CD8-positive, alpha-beta memory T cell (primary cell): ENCODE measurements around the gene POLR2E. TPM values are rescaled to one million over a fixed set of nuclear protein-coding genes. Genes with fewer than 3 reads are reported as not detected.
A peak's percentile ranks its signal among the peaks of the same experiment; 100 is the strongest.

ENCODE experiments used
- CTCF ChIA-PET: fragments of 350-600 bp; sonication (Branson Sonifier 250); formaldehyde crosslinking; loops from one replicate; lab custom pipeline; 2021; ENCODE audit warnings: antibody characterized with exemption; lab: Charles Lee
- POLR2A ChIA-PET: fragments of 350-600 bp; sonication (Branson Sonifier 250); formaldehyde crosslinking; loops from one replicate; lab custom pipeline; 2021; ENCODE audit warnings: antibody characterized with exemption; lab: Charles Lee
- DNase-seq, 5 donors: peaks; one replicate each; pipeline versions ENCODE4 v3.0.0 to v3.0.0-alpha.2; 2020 to 2022; ENCODE audit warnings: mixed read lengths in 1 of 5
- H3K27ac ChIP-seq: one replicate; pipeline ENCODE4 v1.7.0; 2013; ENCODE audit warnings: low read depth, mild to moderate bottlenecking, low read length, moderate library complexity
- H3K27me3 ChIP-seq: 2 replicates; pipeline ENCODE4 v1.7.0; 2013; ENCODE audit warnings: low read length, mild to moderate bottlenecking; ENCODE audit not compliant: insufficient read depth, poor library complexity, severe bottlenecking
- H3K36me3 ChIP-seq: 2 replicates; pipeline ENCODE4 v1.7.0; 2013; ENCODE audit warnings: mild to moderate bottlenecking, low read length, moderate library complexity; ENCODE audit not compliant: insufficient read depth
- H3K4me1 ChIP-seq: 2 replicates; pipeline ENCODE4 v1.7.0; 2013; ENCODE audit warnings: mild to moderate bottlenecking, low read length, moderate library complexity; ENCODE audit not compliant: insufficient read depth
- H3K4me3 ChIP-seq: 2 replicates; pipeline ENCODE4 v1.7.0; 2013; ENCODE audit warnings: mild to moderate bottlenecking, low read length
- H3K9me3 ChIP-seq: 2 replicates; pipeline ENCODE4 v1.7.0; 2013; ENCODE audit warnings: mild to moderate bottlenecking, low read length
- H3K27ac Mint-ChIP-seq, 8 donors: one replicate each; pipeline ENCODE4 v1.8.0; 2020 to 2021; ENCODE audit warnings: mixed read lengths in 8 of 8, mild to moderate bottlenecking in 6 of 8, inconsistent platforms in 3 of 8, moderate library complexity in 3 of 8
- H3K27me3 Mint-ChIP-seq, 2 donors: one replicate each; pipeline ENCODE4 v1.8.0; 2020 to 2021; ENCODE audit warnings: mixed read lengths in 2 of 2, mild to moderate bottlenecking in 1 of 2, moderate library complexity in 1 of 2
- H3K36me3 Mint-ChIP-seq, 3 donors: one replicate each; pipeline ENCODE4 v1.8.0; 2020 to 2021; ENCODE audit warnings: mixed read lengths in 3 of 3, inconsistent platforms in 1 of 3, mild to moderate bottlenecking in 1 of 3
- H3K4me1 Mint-ChIP-seq, 3 donors: one replicate each; pipeline ENCODE4 v1.8.0; 2020 to 2021; ENCODE audit warnings: mixed read lengths in 3 of 3, inconsistent platforms in 1 of 3, mild to moderate bottlenecking in 1 of 3
- H3K4me3 Mint-ChIP-seq, 7 donors: one replicate each; pipeline ENCODE4 v1.8.0; 2020 to 2021; ENCODE audit warnings: mixed read lengths in 7 of 7, mild to moderate bottlenecking in 6 of 7, moderate library complexity in 4 of 7, inconsistent platforms in 2 of 7
- H3K9me3 Mint-ChIP-seq, 5 donors: one replicate each; pipeline ENCODE4 v1.8.0; 2020 to 2022; ENCODE audit warnings: mixed read lengths in 5 of 5, mild to moderate bottlenecking in 3 of 5, moderate library complexity in 2 of 5, inconsistent platforms in 1 of 5
- polyA plus RNA-seq: library from polyadenylated mRNA; unstranded; fragments of 300-500 nt; fragmentation: Illumina TruSeq; gene quantifications from one replicate; pipeline ENCODE4 v1.2.3, GENCODE V29; 2021
- total RNA-seq, 2 experiments: library from RNA; stranded (reverse); gene quantifications; one replicate each; pipeline ENCODE4 v1.2.3, GENCODE V29; 2021

POLR2E gene
- total and polyA plus RNA-seq, 3 experiments from 2014 or later: 249 to 278 (median 270) TPM

GRCh38 chr19:1108291-1109031, 13.3 kb upstream of the POLR2E start:
- Mint-ChIP-seq H3K4me3 (no peak overlapping the region), H3K4me1 (peaks cover 3 to 19% (median 8%) of the 10 kb centered on the region in 3 donors), H3K9me3 (peaks cover 0 to 2% (median 0%) of the 10 kb centered on the region in 5 donors), H3K36me3 (peaks cover 0 to 37% (median 0%) of the 10 kb centered on the region in 3 donors), H3K27me3 (no peaks in the 10 kb centered on the region), H3K27ac (no peak overlapping the region)
- Histone ChIP-seq H3K9me3 (no peaks in the 10 kb centered on the region), H3K36me3 (peaks cover 8% of the 10 kb centered on the region), H3K27me3 (no peaks in the 10 kb centered on the region), H3K27ac (no peak overlapping the region), H3K4me1 (peaks cover 7% of the 10 kb centered on the region), H3K4me3 (no peak overlapping the region)
- DNase-seq: no peak
- ChIA-PET POLR2A (interaction anchor here (0.6 kb wide), 1 partner anchor 20 kb away, joined by 3 read pairs; no protein-coding TSS in a partner anchor), CTCF (no interaction called here)

DNA sequence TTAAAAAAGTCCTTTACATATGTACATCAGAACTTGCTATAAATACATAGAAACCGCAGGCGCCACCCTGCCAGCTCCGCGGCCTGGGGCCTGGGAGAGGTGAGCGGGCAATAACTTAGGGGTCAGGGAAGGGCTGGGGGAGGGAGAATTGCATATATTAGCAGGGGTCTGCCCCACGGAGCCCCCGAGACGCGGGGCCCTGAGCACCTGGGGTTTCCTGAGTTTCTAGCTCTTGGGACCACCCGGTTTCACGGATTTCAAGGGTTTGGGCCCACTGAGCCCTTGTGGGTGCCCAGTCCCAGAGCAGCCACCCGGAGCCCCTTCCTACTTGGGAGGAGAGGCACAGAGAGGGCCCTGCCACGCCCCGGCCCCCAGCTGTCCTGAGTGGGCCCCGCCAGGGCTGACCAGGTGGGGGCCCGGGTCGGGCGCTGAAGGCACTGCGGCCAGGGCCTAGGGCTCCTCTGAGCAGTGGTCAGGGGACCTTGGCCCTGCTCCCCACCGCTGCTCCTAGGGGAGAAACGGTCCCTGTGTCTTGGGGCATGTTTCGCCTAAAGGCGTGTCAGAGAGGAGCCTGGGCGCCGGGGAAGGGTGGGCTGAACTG, 12.6 kb upstream of the POLR2E start:
- no peaks in the 10 kb centered on the region for H3K27me3 ChIP-seq
- H3K36me3 ChIP-seq: peaks cover 8% of the 10 kb centered on the region
- Mint-ChIP-seq H3K36me3 (peaks cover 0 to 34% (median 0%) of the 10 kb centered on the region in 3 donors), H3K4me3 (no peak overlapping the region), H3K4me1 (peaks cover 9 to 23% (median 13%) of the 10 kb centered on the region in 3 donors), H3K27ac (peak overlapping the region in 2 of 8 donors; percentile 69 to 78), H3K9me3 (peaks cover 0 to 2% (median 0%) of the 10 kb centered on the region in 5 donors), H3K27me3 (no peaks in the 10 kb centered on the region)
- H3K9me3 ChIP-seq: no peaks in the 10 kb centered on the region
- DNase-seq: no peak
- H3K4me1 ChIP-seq: peaks cover 12% of the 10 kb centered on the region
- H3K27ac ChIP-seq: no peak overlapping the region
- CTCF ChIA-PET: no interaction called here
- POLR2A ChIA-PET: no interaction called here
- H3K4me3 ChIP-seq: no peak overlapping the region

DNA sequence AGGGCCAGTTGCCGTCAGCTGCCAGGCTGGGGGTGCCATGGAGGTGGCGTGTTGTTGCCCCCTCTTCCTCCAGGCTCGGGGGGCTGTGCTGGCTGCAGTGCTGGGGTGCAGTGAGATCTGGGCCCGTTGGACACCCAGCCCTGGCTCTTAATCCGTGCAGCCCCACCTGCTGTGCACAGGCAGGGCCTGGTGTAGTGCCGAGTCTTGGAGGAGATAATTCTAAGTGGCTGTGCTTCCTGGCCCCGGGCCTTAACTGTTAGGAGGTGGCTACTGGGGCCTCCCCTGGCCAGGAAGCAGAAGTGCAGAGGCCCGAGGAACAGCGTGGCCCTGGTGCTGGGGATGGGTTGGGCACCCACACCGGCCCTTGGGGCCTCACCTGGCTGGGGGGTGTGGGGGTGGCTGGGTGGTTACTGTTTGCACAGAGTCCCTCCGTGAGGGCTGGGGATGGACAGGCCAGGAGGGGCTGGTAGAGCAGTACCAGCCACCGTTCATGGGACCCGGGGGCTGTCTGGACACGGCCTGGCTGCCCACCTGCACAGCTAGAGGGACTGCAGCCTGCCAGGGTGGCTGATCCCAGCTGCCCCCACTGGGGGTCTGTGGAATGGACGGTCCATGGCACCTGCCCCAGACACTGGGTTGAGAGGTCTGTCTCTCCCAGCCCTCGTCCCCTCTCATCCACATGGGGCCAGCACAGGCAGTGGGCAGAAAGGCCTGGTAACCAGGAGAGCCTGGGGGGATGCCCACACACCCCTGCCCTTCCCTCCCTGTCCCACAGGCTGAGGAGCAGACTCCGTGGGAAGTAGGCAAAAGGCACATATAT, 11.9 kb upstream of the POLR2E start:
- H3K27me3 ChIP-seq: no peaks in the 10 kb centered on the region
- no peak overlapping the region for H3K27ac ChIP-seq
- Mint-ChIP-seq H3K27ac (peak overlapping the region in 5 of 8 donors; percentile 39 to 88 (median 69)), H3K4me1 (peaks cover 13 to 29% (median 19%) of the 10 kb centered on the region in 3 donors), H3K27me3 (no peaks in the 10 kb centered on the region), H3K36me3 (peaks cover 0 to 33% (median 0%) of the 10 kb centered on the region in 3 donors), H3K4me3 (peak overlapping the region in 5 of 7 donors; percentile 20 to 62 (median 51)), H3K9me3 (peaks cover 0 to 2% (median 0%) of the 10 kb centered on the region in 5 donors)
- no peak for DNase-seq
- H3K9me3 ChIP-seq: no peaks in the 10 kb centered on the region
- CTCF ChIA-PET: interaction anchor here (1.0 kb wide), 1 partner anchor 88 kb away, joined by 4 read pairs; no protein-coding TSS in a partner anchor
- POLR2A ChIA-PET: interaction anchor here (1.0 to 1.2 kb wide), 3 partner anchors 32 to 92 kb away, joined by 3 to 4 read pairs (median 3); partner anchors contain the start of gene ABCA7
- H3K4me1 ChIP-seq: peaks cover 18% of the 10 kb centered on the region
- H3K4me3 ChIP-seq: no peak overlapping the region
- peaks cover 8% of the 10 kb centered on the region for H3K36me3 ChIP-seq

DNA sequence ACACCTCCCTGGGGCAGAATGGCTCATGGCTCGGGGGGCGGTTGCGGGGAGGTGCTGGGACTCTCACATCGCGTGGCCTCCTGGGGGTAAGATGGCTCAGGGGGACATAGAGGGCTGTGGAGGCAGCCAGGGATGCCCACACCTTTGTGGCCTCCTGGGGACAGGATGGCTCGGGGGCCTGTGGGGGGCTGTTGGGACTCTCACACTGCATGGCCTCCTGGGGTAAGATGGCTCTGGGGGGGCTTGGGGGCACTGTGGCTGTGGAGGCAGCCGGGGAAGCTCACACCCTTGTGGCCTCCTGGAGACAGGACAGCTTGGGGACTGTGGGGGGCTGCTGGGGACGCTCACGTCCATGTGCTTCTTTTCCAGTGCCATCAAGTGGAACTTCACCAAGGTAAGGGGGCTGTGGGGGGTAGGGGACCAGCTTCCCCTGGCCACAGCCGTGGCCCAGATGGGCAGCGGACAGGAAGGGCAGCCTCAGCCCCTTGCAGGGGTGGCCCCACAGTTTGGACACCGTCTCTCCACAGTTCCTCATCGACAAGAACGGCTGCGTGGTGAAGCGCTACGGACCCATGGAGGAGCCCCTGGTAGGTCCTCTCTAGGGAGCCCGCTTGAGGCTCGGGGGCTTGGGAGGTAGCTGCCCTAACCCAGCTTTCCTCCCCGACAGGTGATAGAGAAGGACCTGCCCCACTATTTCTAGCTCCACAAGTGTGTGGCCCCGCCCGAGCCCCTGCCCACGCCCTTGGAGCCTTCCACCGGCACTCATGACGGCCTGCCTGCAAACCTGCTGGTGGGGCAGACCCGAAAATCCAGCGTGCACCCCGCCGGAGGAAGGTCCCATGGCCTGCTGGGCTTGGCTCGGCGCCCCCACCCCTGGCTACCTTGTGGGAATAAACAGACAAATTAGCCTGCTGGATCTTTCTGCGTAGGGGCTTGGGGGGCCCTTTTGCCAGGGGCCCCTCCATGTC, 11.0 kb upstream of the POLR2E start:
- Histone ChIP-seq H3K4me1 (peaks cover 27% of the 10 kb centered on the region), H3K27me3 (no peaks in the 10 kb centered on the region), H3K9me3 (no peaks in the 10 kb centered on the region), H3K36me3 (peaks cover 8% of the 10 kb centered on the region), H3K4me3 (no peak overlapping the region), H3K27ac (no peak overlapping the region)
- DNase-seq: no peak
- H3K4me3 Mint-ChIP-seq: peak overlapping the region in 6 of 7 donors; percentile 62 to 87 (median 68)
- peaks cover 20 to 36% (median 26%) of the 10 kb centered on the region in 3 donors for H3K4me1 Mint-ChIP-seq
- peak overlapping the region; percentile 37 to 88 (median 66) for H3K27ac Mint-ChIP-seq
- H3K36me3 Mint-ChIP-seq: peaks cover 0 to 31% (median 0%) of the 10 kb centered on the region in 3 donors
- POLR2A ChIA-PET: interaction anchor here (1.0 to 2.5 kb wide), 4 partner anchors 31 to 93 kb away, joined by 3 to 14 read pairs (median 4); partner anchors contain the start of genes ABCA7 and ARHGAP45
- H3K27me3 Mint-ChIP-seq: no peaks in the 10 kb centered on the region
- peaks cover 0 to 2% (median 0%) of the 10 kb centered on the region in 5 donors for H3K9me3 Mint-ChIP-seq
- CTCF ChIA-PET: interaction anchor here (1.0 kb wide), 1 partner anchor 88 kb away, joined by 4 read pairs; no protein-coding TSS in a partner anchor

DNA sequence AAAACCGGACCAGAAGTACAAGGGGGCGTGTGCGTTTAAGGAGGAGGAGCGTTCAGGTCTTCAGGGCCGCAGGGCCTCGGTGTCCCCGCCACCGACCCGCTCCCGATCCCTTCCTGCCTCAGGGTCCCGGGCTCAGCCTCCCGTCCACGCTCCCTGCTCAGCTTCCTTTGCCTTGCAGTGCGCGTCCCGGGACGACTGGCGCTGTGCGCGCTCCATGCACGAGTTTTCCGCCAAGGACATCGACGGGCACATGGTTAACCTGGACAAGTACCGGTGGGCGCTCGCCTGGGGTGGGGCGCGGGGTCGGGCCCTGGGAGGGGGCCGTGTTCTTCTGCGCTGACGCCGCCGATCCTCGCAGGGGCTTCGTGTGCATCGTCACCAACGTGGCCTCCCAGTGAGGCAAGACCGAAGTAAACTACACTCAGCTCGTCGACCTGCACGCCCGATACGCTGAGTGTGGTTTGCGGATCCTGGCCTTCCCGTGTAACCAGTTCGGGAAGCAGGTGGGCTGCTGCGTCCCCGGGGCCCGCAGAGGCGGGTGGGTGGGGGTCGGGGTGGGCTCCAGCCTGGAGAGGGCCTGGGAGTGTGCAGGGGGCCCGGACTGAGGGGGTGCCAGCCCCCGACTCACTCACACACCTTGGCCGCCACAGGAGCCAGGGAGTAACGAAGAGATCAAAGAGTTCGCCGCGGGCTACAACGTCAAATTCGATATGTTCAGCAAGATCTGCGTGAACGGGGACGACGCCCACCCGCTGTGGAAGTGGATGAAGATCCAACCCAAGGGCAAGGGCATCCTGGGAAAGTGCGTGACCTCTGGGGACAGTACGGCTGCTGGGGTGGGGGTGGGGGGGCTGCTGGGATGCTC, 10.1 kb upstream of the POLR2E start:
- H3K27me3 Mint-ChIP-seq: no peaks in the 10 kb centered on the region
- peak overlapping the region; percentile 85 for H3K27ac ChIP-seq
- ChIA-PET POLR2A (interaction anchor here (0.9 to 2.5 kb wide), 5 partner anchors 28 to 94 kb away, joined by 3 to 14 read pairs (median 4); partner anchors contain the start of gene ARHGAP45), CTCF (interaction anchor here (1.4 kb wide), 1 partner anchor 139 kb away, joined by 4 read pairs; no protein-coding TSS in a partner anchor)
- H3K36me3 ChIP-seq: peaks cover 8% of the 10 kb centered on the region
- H3K9me3 ChIP-seq: no peaks in the 10 kb centered on the region
- H3K27ac Mint-ChIP-seq: peak overlapping the region; percentile 61 to 95 (median 72)
- peak overlapping the region; percentile 69 for H3K4me3 ChIP-seq
- peaks cover 20 to 36% (median 26%) of the 10 kb centered on the region in 3 donors for H3K4me1 Mint-ChIP-seq
- H3K27me3 ChIP-seq: no peaks in the 10 kb centered on the region
- peak overlapping the region; percentile 71 to 92 (median 77) for H3K4me3 Mint-ChIP-seq
- H3K9me3 Mint-ChIP-seq: peaks cover 0 to 2% (median 0%) of the 10 kb centered on the region in 5 donors
- peaks cover 33% of the 10 kb centered on the region for H3K4me1 ChIP-seq
- peaks cover 0 to 24% (median 0%) of the 10 kb centered on the region in 3 donors for H3K36me3 Mint-ChIP-seq
- no peak for DNase-seq

DNA sequence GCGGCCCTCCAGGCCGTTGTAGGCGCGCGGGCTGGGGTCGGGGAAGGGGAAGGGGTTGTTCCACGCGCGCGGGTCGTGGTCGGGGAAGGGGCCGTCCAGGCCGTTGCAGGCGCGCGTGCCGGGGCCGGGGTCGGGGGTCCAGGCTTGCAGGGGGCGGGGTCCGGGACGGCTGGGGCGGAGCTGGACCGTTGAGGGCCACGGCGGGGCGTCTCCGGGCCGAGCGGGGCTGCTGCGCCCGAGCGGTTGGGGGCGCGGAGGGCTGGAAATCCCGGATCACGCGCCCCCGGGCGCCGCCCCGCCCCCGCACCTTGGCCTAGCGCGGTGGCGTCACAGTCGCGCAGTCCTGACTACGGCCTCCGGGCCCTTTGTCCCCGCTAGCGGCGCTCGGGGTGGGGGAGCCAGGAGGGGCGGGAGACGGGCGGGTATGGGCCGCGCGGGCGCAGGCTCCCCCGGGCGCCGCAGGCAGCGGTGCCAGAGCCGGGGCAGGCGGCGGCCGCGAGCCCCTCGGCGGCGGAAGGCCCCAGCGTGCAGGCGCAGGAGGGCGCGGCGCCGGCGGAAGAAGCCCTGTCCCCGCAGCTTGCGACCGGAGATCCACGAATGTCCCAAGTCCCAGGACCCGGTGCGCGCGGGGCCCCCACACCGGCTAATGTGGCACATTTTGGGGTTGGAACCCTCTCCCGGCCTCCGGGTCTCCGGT, 9.3 kb upstream of the POLR2E start:
- CTCF ChIA-PET: interaction anchor here (1.4 kb wide), 1 partner anchor 140 kb away, joined by 4 read pairs; no protein-coding TSS in a partner anchor
- POLR2A ChIA-PET: interaction anchor here (0.6 to 2.7 kb wide), 9 partner anchors 11 to 165 kb away, joined by 3 to 14 read pairs (median 4); partner anchors contain the start of genes ABCA7, ARHGAP45, CIRBP and RNU6-2

More for the DNA sequence above, 9.3 kb upstream of the POLR2E start:
- peaks cover 41% of the 10 kb centered on the region for H3K4me1 ChIP-seq
- Mint-ChIP-seq H3K36me3 (peaks cover 0 to 20% (median 0%) of the 10 kb centered on the region in 3 donors), H3K27ac (peak overlapping the region in 6 of 8 donors; percentile 58 to 95 (median 66)), H3K4me3 (peak overlapping the region; percentile 71 to 92 (median 75)), H3K27me3 (no peaks in the 10 kb centered on the region), H3K4me1 (peaks cover 22 to 41% (median 26%) of the 10 kb centered on the region in 3 donors), H3K9me3 (peaks cover 0 to 2% (median 0%) of the 10 kb centered on the region in 5 donors)
- no peaks in the 10 kb centered on the region for H3K9me3 ChIP-seq
- peak overlapping the region; percentile 85 for H3K27ac ChIP-seq
- peak; percentile 72 to 84 (median 76) for DNase-seq
- H3K36me3 ChIP-seq: peaks cover 8% of the 10 kb centered on the region
- peak overlapping the region; percentile 69 for H3K4me3 ChIP-seq
- H3K27me3 ChIP-seq: no peaks in the 10 kb centered on the region
